Type B pancreatic cell (in vitro differentiated cells): Measurements from ENCODE around the gene ZNF451. TPM values are rescaled to one million over a fixed set of nuclear protein-coding genes. Genes with fewer than 3 reads are reported as not detected.
"Not testable (repeated sequence)": the region's sequence is repeated elsewhere in the genome, so short reads cannot be mapped to it uniquely, and the experiment has no call there.

Source experiments
- DNase-seq: peaks from one replicate; pipeline ENCODE4 v3.0.0; 2021; ENCODE audit warnings: mixed read lengths; ENCODE audit not compliant: unreplicated experiment; ENCODE audit errors: extremely low spot score
- H3K27ac Mint-ChIP-seq: 2 replicates; pipeline ENCODE4 v1.8.0; 2021; ENCODE audit warnings: mild to moderate bottlenecking, mixed read lengths
- H3K27me3 Mint-ChIP-seq: 2 replicates; pipeline ENCODE4 v1.8.0; 2021; ENCODE audit warnings: mixed read lengths
- H3K36me3 Mint-ChIP-seq: 2 replicates; pipeline ENCODE4 v1.8.0; 2021; ENCODE audit warnings: mixed read lengths
- H3K4me1 Mint-ChIP-seq: one replicate; pipeline ENCODE4 v1.8.0; 2021; ENCODE audit warnings: mixed read lengths; ENCODE audit not compliant: unreplicated experiment
- H3K4me3 Mint-ChIP-seq: 2 replicates; pipeline ENCODE4 v1.8.0; 2021; ENCODE audit warnings: mild to moderate bottlenecking, mixed read lengths
- H3K9me3 Mint-ChIP-seq: 2 replicates; pipeline ENCODE4 v1.8.0; 2021; ENCODE audit warnings: mixed read lengths
- CTCF ChIP-seq: fragments of 200-600 bp; sonication (generic); conservative IDR thresholded peaks from 2 replicates; pipeline ENCODE4 v1.5.0; 2021; ENCODE audit warnings: antibody characterized with exemption, mild to moderate bottlenecking
- total RNA-seq: library from RNA; stranded (reverse); gene quantifications from 2 replicates; pipeline ENCODE4 v1.2.1, GENCODE V29; 2021; ENCODE audit warnings: low replicate concordance

ZNF451 gene
- total RNA-seq, 1 donor from 2014 or later, result 69.0 TPM

- Mint-ChIP-seq H3K27me3 (no peaks in the 10 kb centered on the region), H3K36me3 (no peaks in the 10 kb centered on the region), H3K4me3 (no peak overlapping the region), H3K9me3 (no peaks in the 10 kb centered on the region), H3K4me1 (peaks cover 21% of the 10 kb centered on the region), H3K27ac (no peak overlapping the region)
- TF ChIP-seq CTCF, result no peak
- no peak for DNase-seq
Observed at GRCh38 chr6:57087916-57088315, 2.1 kb upstream of the ZNF451 start.

GRCh38 chr6:57089265-57089664, 723 bp upstream of the ZNF451 start:
- Mint-ChIP-seq H3K36me3 (peaks cover 6% of the 10 kb centered on the region), H3K27me3 (no peaks in the 10 kb centered on the region), H3K27ac (peak overlapping the region; percentile 88), H3K4me3 (peak overlapping the region; percentile 85), H3K9me3 (no peaks in the 10 kb centered on the region), H3K4me1 (peaks cover 28% of the 10 kb centered on the region)
- DNase-seq, result no peak
- TF ChIP-seq CTCF, result no peak

- not testable (repeated sequence) for H3K9me3 Mint-ChIP-seq, H3K36me3 Mint-ChIP-seq, H3K4me3 Mint-ChIP-seq, DNase-seq, H3K27me3 Mint-ChIP-seq, H3K27ac Mint-ChIP-seq
- H3K4me1 Mint-ChIP-seq, result peaks cover 28% of the 10 kb centered on the region
Observed at GRCh38 chr6:57090458-57091067, 575 bp downstream of the ZNF451 start.

- not testable (repeated sequence) for H3K27me3 Mint-ChIP-seq, DNase-seq, H3K36me3 Mint-ChIP-seq, H3K9me3 Mint-ChIP-seq
- H3K4me1 Mint-ChIP-seq, result peaks cover 28% of the 10 kb centered on the region
- peak overlapping the region; percentile 83 for H3K4me3 Mint-ChIP-seq
- peak overlapping the region; percentile 82 for H3K27ac Mint-ChIP-seq
Observed at GRCh38 chr6:57091375-57091774, 1.4 kb downstream of the ZNF451 start.

GRCh38 chr6:57094689-57095088, 4.7 kb downstream of the ZNF451 start:
- Mint-ChIP-seq H3K27me3 (no peaks in the 10 kb centered on the region), H3K4me3 (no peak overlapping the region), H3K9me3 (no peaks in the 10 kb centered on the region), H3K36me3 (peaks cover 20% of the 10 kb centered on the region), H3K4me1 (peaks cover 35% of the 10 kb centered on the region), H3K27ac (no peak overlapping the region)
- TF ChIP-seq CTCF, result no peak
- no peak for DNase-seq

- DNase-seq, result no peak
- Mint-ChIP-seq H3K36me3 (peaks cover 45% of the 10 kb centered on the region), H3K27me3 (no peaks in the 10 kb centered on the region), H3K27ac (no peak overlapping the region), H3K4me3 (no peak overlapping the region), H3K4me1 (peaks cover 18% of the 10 kb centered on the region), H3K9me3 (no peaks in the 10 kb centered on the region)
- TF ChIP-seq CTCF, result no peak
Observed at GRCh38 chr6:57097596-57097995, 7.6 kb downstream of the ZNF451 start.

- Mint-ChIP-seq H3K27me3 (no peaks in the 10 kb centered on the region), H3K4me1 (peaks cover 4% of the 10 kb centered on the region), H3K27ac (no peak overlapping the region), H3K4me3 (no peak overlapping the region), H3K36me3 (peaks cover 65% of the 10 kb centered on the region), H3K9me3 (no peaks in the 10 kb centered on the region)
- DNase-seq, result no peak
- no peak for TF ChIP-seq CTCF
Observed at GRCh38 chr6:57102976-57103375, 13.0 kb downstream of the ZNF451 start.
